EL (cell line): Measurements from ENCODE around the gene FAM177A1.
"Not testable (repeated sequence)": the region's sequence is repeated elsewhere in the genome, so short reads cannot be mapped to it uniquely, and the experiment has no call there.

Source experiments
- DNase-seq: peaks from one replicate; pipeline ENCODE4 v3.0.0-alpha.2; 2016

The FAM177A1 gene

GRCh38 chr14:35046048-35046750, at the start of gene FAM177A1:
Gene FAM177A1, plus strand, starts transcription at chr14:35046272. Its CDS starts 192 bp downstream, at chr14:35046464.
- DNase-seq = peak; percentile 97

GRCh38 chr14:34997762-34998161, 48.3 kb upstream of the FAM177A1 start:
- no peak for DNase-seq

DNA sequence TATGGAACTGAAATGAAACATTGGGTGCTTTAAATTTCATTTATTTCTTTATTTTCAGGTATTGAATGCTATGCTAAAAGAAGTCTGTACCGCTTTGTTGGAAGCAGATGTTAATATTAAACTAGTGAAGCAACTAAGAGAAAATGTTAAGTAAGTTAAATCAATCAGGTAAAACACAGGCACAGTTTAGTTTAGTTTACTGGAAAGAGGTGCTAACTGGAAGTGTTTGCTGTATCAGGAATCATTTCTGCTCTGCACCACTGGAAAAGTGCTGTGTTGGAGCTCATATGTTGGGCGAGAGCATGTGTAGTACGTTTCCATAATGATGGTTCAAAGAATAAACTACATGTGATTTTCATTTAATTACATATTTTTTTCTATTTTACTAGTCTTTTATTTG, 46.6 kb upstream of the FAM177A1 start:
- DNase-seq = no peak

DNA sequence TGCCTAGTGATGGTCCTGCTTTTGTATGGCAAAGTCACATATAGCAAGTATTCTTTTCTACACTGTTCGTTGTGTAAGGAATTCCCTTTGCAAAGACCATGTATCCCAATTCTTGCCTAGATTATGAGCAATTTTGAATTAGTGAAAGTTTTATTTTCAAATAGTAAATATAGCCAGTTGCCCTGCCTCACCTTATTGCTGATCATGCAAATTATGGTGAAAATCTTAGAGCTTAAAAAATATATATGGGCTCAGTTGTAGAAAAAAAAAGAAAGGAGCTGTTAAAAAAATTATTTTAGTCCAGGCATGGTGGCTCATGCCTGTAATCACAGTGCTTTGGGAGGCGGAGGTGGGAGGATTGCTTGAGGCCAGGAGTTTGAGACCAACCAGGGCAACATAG, 44.5 kb upstream of the FAM177A1 start:
- DNase-seq = no peak

GRCh38 chr14:35004839-35005238, 41.2 kb upstream of the FAM177A1 start:
- DNase-seq = no peak

DNA sequence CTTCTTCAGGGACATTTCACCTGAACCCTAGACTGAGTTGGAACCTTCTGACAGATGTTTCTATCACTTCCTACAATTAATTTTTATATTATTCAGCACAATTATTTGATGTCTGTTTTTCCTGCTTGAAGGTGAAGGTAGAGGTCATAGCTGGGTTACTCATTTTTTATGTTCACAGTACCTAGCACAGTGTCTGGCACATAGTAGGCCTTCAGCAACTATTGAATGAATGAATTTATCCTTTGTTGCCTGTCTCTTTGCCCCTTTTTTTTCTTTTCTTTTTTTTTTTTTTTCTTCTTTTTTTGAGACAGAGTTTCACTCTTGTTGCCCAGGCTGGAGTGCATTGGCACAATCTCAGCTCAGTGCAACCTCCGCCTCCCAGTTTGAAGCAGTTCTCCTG, 29.5 kb upstream of the FAM177A1 start:
- DNase-seq = no peak

DNA sequence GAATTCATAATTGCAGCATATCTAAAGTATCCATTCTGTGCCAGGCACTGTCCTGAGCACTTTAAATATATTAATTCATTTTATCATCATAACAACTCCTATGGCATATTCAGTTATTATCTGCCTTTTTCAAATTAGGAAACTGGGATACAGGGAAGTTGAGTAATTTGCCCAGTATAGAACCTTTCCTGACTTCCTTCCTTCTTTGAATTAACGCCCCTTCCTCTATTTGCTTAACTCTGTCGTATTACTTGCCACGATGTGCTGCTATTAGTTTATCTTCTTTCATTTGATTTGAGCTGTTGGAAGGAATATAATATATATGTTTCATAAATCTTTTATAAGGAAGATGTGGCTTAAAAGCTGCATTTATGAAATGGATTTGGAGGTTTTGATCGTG, 25.4 kb upstream of the FAM177A1 start:
- DNase-seq = no peak

GRCh38 chr14:35028435-35028834, 17.6 kb upstream of the FAM177A1 start:
- no peak for DNase-seq

GRCh38 chr14:35032562-35032961, 13.5 kb upstream of the FAM177A1 start:
- DNase-seq = no peak

- no peak for DNase-seq
Measured at GRCh38 chr14:35034440-35034833, 11.6 kb upstream of the FAM177A1 start.

DNA sequence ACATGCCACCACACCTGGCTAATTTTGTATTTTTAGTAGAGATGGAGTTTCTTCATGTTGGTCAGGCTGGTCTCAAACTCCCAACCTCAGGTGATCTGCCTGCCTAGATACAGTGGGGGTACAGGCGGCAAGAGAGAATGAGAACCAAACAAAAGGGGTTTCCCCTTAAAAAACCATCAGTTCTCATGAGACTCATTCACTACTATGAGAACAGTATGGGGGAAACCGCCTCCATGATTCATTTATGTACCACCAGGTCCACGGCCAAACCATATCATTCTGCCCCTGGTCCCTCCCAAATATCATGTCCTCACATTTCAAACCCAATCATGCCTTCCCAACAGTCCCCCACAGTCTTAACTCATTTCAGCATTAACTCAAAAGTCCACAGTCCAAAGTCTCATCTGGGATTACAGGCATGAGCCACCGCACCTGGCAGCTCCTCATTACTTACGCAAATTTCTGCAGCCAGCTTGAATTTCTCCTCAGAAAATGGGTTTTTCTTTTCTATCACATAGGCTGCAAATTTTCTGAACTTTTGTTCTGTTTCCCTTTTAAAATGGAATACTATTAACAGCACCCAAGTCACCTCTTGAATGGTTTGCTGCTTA, 11.0 kb upstream of the FAM177A1 start:
- not testable (repeated sequence) for DNase-seq

GRCh38 chr14:35038312-35038711, 7.8 kb upstream of the FAM177A1 start:
- not testable (repeated sequence) for DNase-seq

- DNase-seq = no peak
Measured at GRCh38 chr14:35042632-35043031, 3.4 kb upstream of the FAM177A1 start.

DNA sequence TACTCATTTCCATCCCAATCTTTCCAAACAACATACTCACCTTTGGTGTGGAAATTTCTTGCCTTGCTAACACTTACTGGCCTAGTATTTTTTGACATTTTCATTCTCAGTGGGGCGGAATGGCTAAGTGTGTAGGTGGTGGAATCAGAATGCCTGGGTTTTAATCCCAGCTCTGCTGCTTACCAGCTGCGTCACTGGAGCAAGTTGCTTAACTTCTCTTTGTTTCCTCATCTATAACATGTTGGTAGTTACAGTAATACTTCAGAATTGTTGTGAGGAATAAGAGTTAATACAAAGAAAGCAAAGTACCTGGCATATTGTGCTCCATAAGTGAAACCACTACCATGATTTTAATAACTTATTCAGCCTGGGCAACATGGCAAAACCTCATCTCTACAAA, 3.0 kb upstream of the FAM177A1 start:
- no peak for DNase-seq

GRCh38 chr14:35044939-35045797, 904 bp upstream of the FAM177A1 start:
- no peak for DNase-seq

GRCh38 chr14:35045798-35046047, 349 bp upstream of the FAM177A1 start:
- DNase-seq = no peak

DNA sequence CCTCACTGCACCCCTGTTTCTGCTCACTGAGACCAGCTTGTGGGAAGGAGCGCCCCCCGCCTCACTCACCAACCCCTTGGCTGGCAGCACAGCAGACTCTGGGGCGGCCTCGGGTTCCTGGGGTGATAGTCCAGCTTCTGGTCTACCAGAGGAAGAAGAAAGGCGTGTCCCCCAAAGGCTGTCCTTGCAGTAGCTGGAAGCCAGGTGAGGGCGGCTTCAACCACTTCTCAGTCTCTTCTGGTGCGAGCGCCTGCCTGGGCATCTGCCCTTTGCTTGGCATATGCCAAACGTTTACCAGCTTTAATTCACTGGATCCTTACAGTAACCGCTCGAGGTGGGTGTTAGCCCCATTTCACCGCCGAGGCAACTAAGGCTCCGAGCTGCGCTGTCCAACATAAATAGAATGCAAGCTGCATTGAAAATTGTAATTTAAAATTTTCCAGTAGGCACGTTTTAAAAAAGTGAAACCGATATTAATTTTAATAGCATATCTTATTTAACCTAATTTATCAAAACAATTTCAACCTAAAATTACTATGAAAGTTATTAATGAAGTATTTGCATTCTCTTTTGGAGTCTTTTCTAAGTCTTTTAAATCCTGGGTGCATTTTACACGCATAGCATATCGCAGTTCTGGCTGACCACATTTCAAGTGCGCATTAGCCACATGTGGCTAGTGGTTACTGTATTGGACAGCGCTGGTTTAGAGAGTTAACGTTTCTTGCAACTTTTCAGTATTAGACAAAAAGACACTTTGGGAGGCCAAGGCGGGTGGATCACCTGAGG, 872 bp downstream of the FAM177A1 start:
- no peak for DNase-seq

DNA sequence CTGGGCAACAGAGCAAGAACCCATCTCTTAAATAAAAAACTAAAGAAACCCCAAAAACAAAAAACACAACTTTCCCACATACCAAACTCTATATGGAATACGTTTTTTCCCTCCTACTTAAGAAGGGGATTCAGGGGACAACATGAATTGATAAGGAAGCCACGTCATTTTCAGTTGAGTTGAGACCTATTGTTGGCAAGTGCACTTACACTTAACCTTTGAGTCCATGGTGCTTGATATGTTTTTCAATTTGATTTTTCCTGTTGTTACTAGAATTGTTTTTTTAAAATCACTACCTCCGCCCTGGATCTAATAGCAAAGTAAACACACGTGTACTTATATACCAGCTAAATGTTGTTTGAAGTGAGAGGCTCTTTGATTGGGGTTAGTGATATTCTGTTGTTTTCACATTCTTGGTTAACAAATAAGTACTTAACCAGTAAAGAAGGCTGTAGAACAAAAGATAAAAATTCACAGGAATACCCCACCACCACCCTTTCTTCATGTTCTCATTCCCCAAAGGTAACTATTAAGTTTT, 2.0 kb downstream of the FAM177A1 start:
- no peak for DNase-seq

DNA sequence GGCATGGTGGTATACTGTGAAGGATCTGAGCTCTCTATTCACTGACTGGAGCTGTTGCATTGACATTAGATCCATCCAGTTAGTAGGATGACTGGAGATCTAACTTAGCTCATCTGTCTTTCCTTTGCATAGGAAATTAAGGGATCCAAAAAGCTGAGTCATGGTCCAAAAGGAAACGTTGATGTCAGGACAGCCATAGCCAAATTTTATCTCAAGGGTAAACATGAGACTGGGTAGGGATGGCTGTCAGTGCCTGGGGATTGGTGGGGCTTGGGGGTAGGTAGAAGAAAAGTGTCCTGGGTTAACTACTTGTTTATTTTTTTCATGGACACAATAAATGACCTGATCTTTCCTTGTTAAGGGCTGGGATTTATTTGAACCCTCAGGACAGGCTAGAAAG, 4.6 kb downstream of the FAM177A1 start:
- DNase-seq = peak; percentile 63

GRCh38 chr14:35051796-35052195, 5.7 kb downstream of the FAM177A1 start:
- no peak for DNase-seq

DNA sequence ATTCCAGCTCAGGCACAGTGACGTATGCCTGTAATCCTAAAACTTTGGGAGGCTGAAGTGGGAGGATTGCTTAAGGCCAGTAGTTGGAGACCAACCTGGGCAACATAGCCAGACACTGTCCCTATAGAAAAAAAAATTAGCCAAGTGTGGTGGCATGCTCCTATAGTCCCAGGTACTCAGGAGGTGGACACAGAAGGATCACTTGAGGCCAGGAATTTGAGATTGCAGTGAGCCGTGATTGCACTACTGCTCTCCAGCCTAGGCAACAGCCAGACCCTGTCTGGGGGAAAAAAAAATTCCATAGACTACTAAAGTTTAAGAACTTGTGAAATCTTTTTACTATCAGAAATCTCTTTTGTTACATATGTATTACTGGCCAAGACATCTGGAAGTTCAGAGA, 6.6 kb downstream of the FAM177A1 start:
- DNase-seq = no peak

DNA sequence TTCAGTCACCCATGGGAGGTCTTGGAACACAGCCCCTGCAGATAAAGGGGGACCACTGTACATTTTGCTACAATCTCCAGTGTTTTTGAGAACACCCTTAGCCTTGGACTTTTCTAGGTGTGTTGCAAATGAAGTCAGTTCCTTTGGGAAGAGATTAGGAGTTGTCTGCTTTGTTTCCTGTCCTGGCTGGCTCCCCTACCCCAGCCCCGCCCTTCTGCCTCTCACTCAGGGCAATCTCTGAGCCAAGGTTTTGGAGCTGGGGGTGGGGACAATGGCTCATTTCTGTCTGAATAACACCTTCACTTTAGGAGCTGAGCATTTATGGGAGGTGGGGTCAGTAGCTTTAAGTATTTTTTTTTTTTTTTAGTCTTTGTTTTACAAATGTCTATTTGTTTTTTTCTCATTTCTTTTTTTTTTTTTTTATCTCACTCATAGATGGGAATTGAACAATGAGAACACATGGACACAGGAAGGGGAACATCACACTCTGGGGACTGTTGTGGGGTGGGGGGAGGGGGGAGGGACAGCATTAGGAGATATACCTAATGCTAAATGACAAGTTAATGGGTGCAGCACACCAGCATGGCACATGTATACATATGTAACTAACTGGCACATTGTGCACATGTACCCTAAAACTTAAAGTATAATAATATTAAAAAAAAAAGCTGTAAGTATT, 15.2 kb downstream of the FAM177A1 start:
- not testable (repeated sequence) for DNase-seq
